ENCODE results near the gene MYO15A. TPM values are rescaled to one million over a fixed set of nuclear protein-coding genes. Genes with fewer than 3 reads are reported as not detected.

The MYO15A gene
- total RNA-seq, 1 experiment from 2014 or later: 2.8 TPM

DNA sequence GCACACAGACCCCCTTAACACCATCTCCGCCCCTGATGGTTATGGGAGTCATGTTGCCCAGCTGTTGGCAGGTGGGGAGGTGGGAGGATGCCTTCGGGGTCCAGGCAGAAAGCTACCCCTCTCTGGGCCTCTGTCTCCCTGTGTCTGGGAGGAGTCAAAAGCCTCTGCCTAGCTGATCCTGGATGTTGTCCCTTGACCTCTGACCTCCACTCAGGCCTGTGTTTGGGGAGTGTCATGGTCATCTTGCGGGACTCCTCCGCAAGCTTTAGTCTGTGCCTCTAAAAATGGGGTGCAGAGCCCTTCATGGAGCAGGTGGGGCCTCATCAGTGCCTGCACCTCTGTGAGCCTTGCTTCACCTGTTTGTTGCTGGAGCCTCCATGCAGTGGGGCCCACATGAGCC, 120.7 kb downstream of the MYO15A start:
- POLR2A ChIA-PET: no interaction called here
- CTCF ChIA-PET: no interaction called here
- Histone ChIP-seq H3K79me2 (ENCODE audit: insufficient read depth, low read length) (peaks cover 17% of the 10 kb centered on the region), H3K4me1 (ENCODE audit: control insufficient read depth in 1 of 2, insufficient read depth in 2 of 2, low read length in 2 of 2) (peaks cover 12 to 17% of the 10 kb centered on the region in 2 experiments; a peak in 3 of 4 replicates), H3K36me3 (ENCODE audit: control insufficient read depth in 1 of 2, insufficient read depth in 2 of 2, low read length in 2 of 2) (no peaks in the 10 kb centered on the region), H2AFZ (ENCODE audit: low read depth, low read length, poor library complexity, severe bottlenecking) (no peak overlapping the region), H3K27me3 (ENCODE audit: insufficient read depth, low read length) (no peaks in the 10 kb centered on the region), H3K27ac (ENCODE audit: low read depth, low read length) (no peak overlapping the region), H3K9ac (ENCODE audit: low read length) (no peak overlapping the region), H3K9me2 (ENCODE audit: insufficient read depth) (no peaks in the 10 kb centered on the region), H3K9me3 (ENCODE audit: control insufficient read depth in 1 of 2, insufficient read depth in 1 of 2, low read depth in 1 of 2, low read length in 2 of 2) (no peaks in the 10 kb centered on the region), H3K4me3 (replicated peaks in 1 of 2; ENCODE audit: low read depth in 1 of 2, low read length in 2 of 2) (no peak overlapping the region), H4K20me1 (ENCODE audit: insufficient read depth) (no peaks in the 10 kb centered on the region), H3K4me2 (ENCODE audit: low read length) (no peak overlapping the region)
- ATAC-seq: no peak
- no peak for DNase-seq (ENCODE audit: low read depth, low spot score)
- intact Hi-C loops (cut with micrococcal nuclease): no loop called here
- RAD21 ChIA-PET (ENCODE audit: low non-redundant PET in 1 of 2, low total read pairs in 2 of 2, uncharacterized antibody in 2 of 2, unreplicated experiment in 2 of 2): no interaction called here
- TF ChIP-seq FOSL1 (IDR thresholded peaks at IDR 0.05; ENCODE audit: low read depth) (no peak), POLR2A (IDR thresholded peaks at IDR 0.05; ENCODE audit: borderline replicate concordance, extremely low read depth, insufficient read depth, insufficient read length) (no peak), SP1 (IDR thresholded peaks at IDR 0.05; ENCODE audit: low read depth) (no peak), ZFX (IDR thresholded peaks at IDR 0.05) (no peak), POLR2AphosphoS5 (IDR thresholded peaks at IDR 0.05; ENCODE audit: low read depth, low read length) (no peak), JUND (IDR thresholded peaks at IDR 0.05) (no peak)
- TF ChIP-seq, protein P1, sequence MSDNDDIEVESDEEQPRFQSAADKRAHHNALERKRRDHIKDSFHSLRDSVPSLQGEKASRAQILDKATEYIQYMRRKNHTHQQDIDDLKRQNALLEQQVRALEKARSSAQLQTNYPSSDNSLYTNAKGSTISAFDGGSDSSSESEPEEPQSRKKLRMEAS (IDR thresholded peaks at IDR 0.05): no peak
- no TSS peak for BruUV-seq (replicated peaks)

Other genes with a start within 250 kb of the MYO15A start
- 24.1 TPM for gene TOM1L2, start 136.4 kb upstream of the MYO15A start, total RNA-seq (2021; ENCODE audit: unreplicated experiment)
- gene DRC3, start 135.9 kb upstream of the MYO15A start, total RNA-seq (2021; ENCODE audit: unreplicated experiment): 2.4 TPM
- 46.1 TPM for gene ATPAF2, start 69.6 kb upstream of the MYO15A start, total RNA-seq (2021; ENCODE audit: unreplicated experiment)
- gene GID4, start 69.3 kb upstream of the MYO15A start, total RNA-seq (2021; ENCODE audit: unreplicated experiment): 10.8 TPM
- gene DRG2, start 20.8 kb upstream of the MYO15A start, total RNA-seq (2021; ENCODE audit: unreplicated experiment): 41.0 TPM
- 97.8 TPM for gene ALKBH5, start 75.1 kb downstream of the MYO15A start, total RNA-seq (2021; ENCODE audit: unreplicated experiment)
- 44.3 TPM for gene LLGL1, start 116.9 kb downstream of the MYO15A start, total RNA-seq (2021; ENCODE audit: unreplicated experiment)
- 264 TPM for gene FLII, start 150.0 kb downstream of the MYO15A start, total RNA-seq (2021; ENCODE audit: unreplicated experiment)
- 9.3 TPM for gene MIEF2, start 151.9 kb downstream of the MYO15A start, total RNA-seq (2021; ENCODE audit: unreplicated experiment)
- 48.8 TPM for gene TOP3A, start 206.2 kb downstream of the MYO15A start, total RNA-seq (2021; ENCODE audit: unreplicated experiment)
- gene SMCR8, start 206.5 kb downstream of the MYO15A start, total RNA-seq (2021; ENCODE audit: unreplicated experiment): 12.7 TPM

All from HCT116 (cell line).